Measurements from ENCODE around the gene APH1B.
"Not testable (repeated sequence)": the region's sequence is repeated elsewhere in the genome, so short reads cannot be mapped to it uniquely, and the experiment has no call there.

The APH1B gene

DNA sequence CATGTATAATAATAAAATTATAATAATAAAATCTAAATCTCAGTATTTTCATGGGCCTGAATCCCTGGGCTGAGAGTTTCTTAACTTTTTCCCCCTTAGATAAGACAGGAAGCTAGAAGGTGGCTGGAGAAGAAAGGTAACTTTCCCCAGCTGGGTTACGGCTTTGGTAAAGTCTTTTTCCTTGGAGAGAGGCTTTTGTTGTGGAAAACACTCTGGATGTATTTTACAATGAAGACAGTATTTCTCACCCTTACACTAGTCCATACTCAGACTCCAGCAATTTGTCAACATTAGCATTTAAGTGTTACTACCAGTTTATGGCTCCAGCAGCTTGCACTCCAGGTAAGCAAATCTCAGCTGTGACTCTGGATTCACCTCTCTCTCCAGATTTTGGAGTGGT lies 34.9 kb downstream of the APH1B start:
- Histone ChIP-seq H2BK5ac (ENCODE audit: low read length) (no peak overlapping the region), H2BK15ac (replicated peaks; ENCODE audit: low read depth) (no peak overlapping the region), H3K27me3 (ENCODE audit: insufficient read depth, low read length, poor library complexity) (no peaks in the 10 kb centered on the region), H3K23ac (ENCODE audit: low read length) (no peak overlapping the region), H4K8ac (ENCODE audit: low read depth, low read length) (no peak overlapping the region), H3K79me1 (ENCODE audit: low read length) (no peaks in the 10 kb centered on the region), H3K4me3 (ENCODE audit: low read length) (no peak overlapping the region), H3K36me3 (ENCODE audit: control insufficient read depth, insufficient read depth, low read length) (no peaks in the 10 kb centered on the region), H3K4ac (ENCODE audit: low read depth, low read length) (no peak overlapping the region), H3K4me1 (ENCODE audit: control insufficient read depth, low read depth, low read length) (peaks cover 9% of the 10 kb centered on the region), H4K5ac (ENCODE audit: low read length) (no peak overlapping the region), H3K56ac (ENCODE audit: low read length) (no peak overlapping the region), H3K27ac (ENCODE audit: low read depth, low read length) (peak overlapping the region; percentile 81), H3K9ac (ENCODE audit: low read length) (no peak overlapping the region), H3K18ac (ENCODE audit: low read length) (no peak overlapping the region), H2AK5ac (ENCODE audit: low read length) (no peak overlapping the region), H3K79me2 (ENCODE audit: control insufficient read depth, insufficient read depth, low read length) (no peaks in the 10 kb centered on the region), H2BK120ac (ENCODE audit: low read depth, low read length) (no peak overlapping the region), H3K4me2 (ENCODE audit: low read length) (no peak overlapping the region)
- peak; percentile 42 for DNase-seq
- WGBS (ENCODE audit: extremely low coverage, insufficient coverage, low lambda C conversion rate), result no CpG with 5 or more reads among the region's 1 CpG

DNA sequence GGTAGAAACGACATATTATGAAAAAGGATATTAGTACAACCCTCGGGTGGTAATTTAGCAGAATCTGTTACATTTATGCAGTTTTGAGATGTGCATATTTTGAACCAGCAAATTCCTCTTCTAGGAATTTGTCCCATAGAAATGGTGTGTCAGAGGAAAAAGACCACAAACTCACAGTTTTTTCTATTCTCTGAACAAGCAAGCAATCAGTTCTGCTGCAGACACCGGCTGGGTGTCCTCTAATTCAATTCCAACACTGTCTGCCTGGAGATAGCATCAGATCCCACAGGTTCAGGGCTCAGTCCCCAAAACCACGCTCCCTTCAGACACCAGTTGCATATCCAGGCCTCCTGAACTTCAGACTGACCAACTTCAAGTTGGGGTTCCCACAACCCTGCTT lies 36.4 kb downstream of the APH1B start:
- Histone ChIP-seq H2BK15ac (replicated peaks; ENCODE audit: low read depth) (no peak overlapping the region), H3K4ac (ENCODE audit: low read depth, low read length) (no peak overlapping the region), H4K5ac (ENCODE audit: low read length) (no peak overlapping the region), H3K56ac (ENCODE audit: low read length) (no peak overlapping the region), H3K18ac (ENCODE audit: low read length) (no peak overlapping the region), H3K79me1 (ENCODE audit: low read length) (no peaks in the 10 kb centered on the region), H3K23ac (ENCODE audit: low read length) (no peak overlapping the region), H3K4me3 (ENCODE audit: low read length) (no peak overlapping the region), H3K4me2 (ENCODE audit: low read length) (no peak overlapping the region), H2BK5ac (ENCODE audit: low read length) (no peak overlapping the region), H3K4me1 (ENCODE audit: control insufficient read depth, low read depth, low read length) (peaks cover 9% of the 10 kb centered on the region), H3K27ac (ENCODE audit: low read depth, low read length) (no peak overlapping the region), H3K79me2 (ENCODE audit: control insufficient read depth, insufficient read depth, low read length) (no peaks in the 10 kb centered on the region), H3K9ac (ENCODE audit: low read length) (no peak overlapping the region), H2BK120ac (ENCODE audit: low read depth, low read length) (peak overlapping the region; percentile 48), H2AK5ac (ENCODE audit: low read length) (no peak overlapping the region), H3K27me3 (ENCODE audit: insufficient read depth, low read length, poor library complexity) (no peaks in the 10 kb centered on the region), H4K8ac (ENCODE audit: low read depth, low read length) (no peak overlapping the region), H3K36me3 (ENCODE audit: control insufficient read depth, insufficient read depth, low read length) (no peaks in the 10 kb centered on the region)
- no CpG with 5 or more reads among the region's 4 CpGs for WGBS (ENCODE audit: extremely low coverage, insufficient coverage, low lambda C conversion rate)
- DNase-seq, result no peak

DNA sequence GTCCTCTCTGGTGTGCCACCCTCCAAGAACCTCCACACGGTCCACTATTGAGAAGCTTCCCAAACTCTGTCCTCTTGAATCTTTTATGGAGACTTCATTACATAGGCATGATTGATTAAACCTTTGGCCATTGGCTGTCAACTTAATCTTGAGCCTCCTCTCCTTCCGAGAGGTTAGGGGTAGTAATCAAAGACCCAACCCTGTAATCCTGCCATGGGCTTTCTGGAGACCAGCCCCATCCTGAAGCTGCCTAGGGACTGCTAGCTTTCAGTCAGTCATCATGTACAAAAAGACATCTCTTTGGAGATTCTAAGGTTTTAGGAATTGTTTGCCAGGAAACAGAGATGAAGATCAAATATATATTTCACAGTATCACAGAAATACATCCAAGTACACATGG lies 37.0 kb downstream of the APH1B start:
- Histone ChIP-seq H3K18ac (ENCODE audit: low read length) (no peak overlapping the region), H4K8ac (ENCODE audit: low read depth, low read length) (no peak overlapping the region), H2BK120ac (ENCODE audit: low read depth, low read length) (peak overlapping the region; percentile 48), H3K23ac (ENCODE audit: low read length) (peak overlapping the region; percentile 15), H2BK15ac (replicated peaks; ENCODE audit: low read depth) (no peak overlapping the region), H3K4me1 (ENCODE audit: control insufficient read depth, low read depth, low read length) (peaks cover 9% of the 10 kb centered on the region), H3K79me1 (ENCODE audit: low read length) (no peaks in the 10 kb centered on the region), H3K36me3 (ENCODE audit: control insufficient read depth, insufficient read depth, low read length) (no peaks in the 10 kb centered on the region), H3K4ac (ENCODE audit: low read depth, low read length) (no peak overlapping the region), H3K4me2 (ENCODE audit: low read length) (no peak overlapping the region), H2BK5ac (ENCODE audit: low read length) (no peak overlapping the region), H3K27me3 (ENCODE audit: insufficient read depth, low read length, poor library complexity) (no peaks in the 10 kb centered on the region), H2AK5ac (ENCODE audit: low read length) (no peak overlapping the region), H3K4me3 (ENCODE audit: low read length) (no peak overlapping the region), H3K56ac (ENCODE audit: low read length) (no peak overlapping the region), H3K9ac (ENCODE audit: low read length) (no peak overlapping the region), H3K27ac (ENCODE audit: low read depth, low read length) (no peak overlapping the region), H3K79me2 (ENCODE audit: control insufficient read depth, insufficient read depth, low read length) (no peaks in the 10 kb centered on the region), H4K5ac (ENCODE audit: low read length) (no peak overlapping the region)
- DNase-seq, result no peak
- whole genome bisulfite sequencing (ENCODE audit: extremely low coverage, insufficient coverage, low lambda C conversion rate), result no CpG with 5 or more reads among the region's 2 CpGs

DNA sequence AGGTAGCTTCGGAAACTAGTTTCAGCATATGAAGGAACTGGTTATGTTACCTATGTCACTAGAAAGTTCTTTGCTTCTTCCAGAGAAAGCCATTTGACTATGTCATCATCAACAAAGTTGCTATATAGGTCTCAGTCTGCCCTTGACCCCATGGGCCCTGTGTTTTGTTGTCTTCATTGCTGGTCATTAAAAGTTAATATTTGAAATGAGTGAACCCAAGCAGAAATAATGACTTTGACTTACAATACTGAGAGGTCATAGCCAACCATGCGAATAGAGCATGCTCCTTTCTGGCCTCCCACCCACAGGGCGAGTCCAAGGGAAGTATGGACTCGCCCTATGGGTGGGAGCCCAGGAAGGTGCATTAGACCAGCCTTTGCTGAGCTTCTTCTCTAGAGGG lies 40.9 kb downstream of the APH1B start:
- Histone ChIP-seq H3K23ac (ENCODE audit: low read length) (no peak overlapping the region), H3K27ac (ENCODE audit: low read depth, low read length) (no peak overlapping the region), H3K4ac (ENCODE audit: low read depth, low read length) (no peak overlapping the region), H2AK5ac (ENCODE audit: low read length) (no peak overlapping the region), H2BK120ac (ENCODE audit: low read depth, low read length) (no peak overlapping the region), H3K79me2 (ENCODE audit: control insufficient read depth, insufficient read depth, low read length) (no peaks in the 10 kb centered on the region), H3K27me3 (ENCODE audit: insufficient read depth, low read length, poor library complexity) (no peaks in the 10 kb centered on the region), H3K36me3 (ENCODE audit: control insufficient read depth, insufficient read depth, low read length) (no peaks in the 10 kb centered on the region), H3K4me3 (ENCODE audit: low read length) (no peak overlapping the region), H3K9ac (ENCODE audit: low read length) (no peak overlapping the region), H2BK5ac (ENCODE audit: low read length) (no peak overlapping the region), H3K56ac (ENCODE audit: low read length) (no peak overlapping the region), H3K4me1 (ENCODE audit: control insufficient read depth, low read depth, low read length) (peaks cover 9% of the 10 kb centered on the region), H3K79me1 (ENCODE audit: low read length) (no peaks in the 10 kb centered on the region), H4K5ac (ENCODE audit: low read length) (no peak overlapping the region), H2BK15ac (replicated peaks; ENCODE audit: low read depth) (no peak overlapping the region), H3K4me2 (ENCODE audit: low read length) (no peak overlapping the region), H4K8ac (ENCODE audit: low read depth, low read length) (no peak overlapping the region), H3K18ac (ENCODE audit: low read length) (no peak overlapping the region)
- no CpG with 5 or more reads among the region's 4 CpGs for WGBS (ENCODE audit: extremely low coverage, insufficient coverage, low lambda C conversion rate)
- DNase-seq, result no peak

DNA sequence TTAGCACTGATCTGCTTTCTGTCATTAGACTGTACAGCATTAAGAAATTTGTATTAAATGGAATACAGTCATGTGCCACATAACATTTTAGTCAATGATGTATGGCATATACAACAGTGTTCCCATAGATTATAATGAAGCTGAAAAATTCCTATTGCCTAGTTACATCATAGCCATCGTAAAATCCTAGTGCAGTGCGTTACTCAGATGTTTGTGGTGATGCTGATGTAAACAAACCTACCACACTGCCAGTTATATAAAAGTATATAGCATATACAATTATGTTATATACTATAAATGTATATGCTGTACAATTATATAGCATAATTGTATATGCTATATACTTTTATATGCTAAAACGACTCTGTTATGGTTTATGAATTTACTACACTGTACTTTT lies 41.7 kb downstream of the APH1B start:
- H3K4me2 ChIP-seq (ENCODE audit: low read length), result no peak overlapping the region
- H3K9ac ChIP-seq (ENCODE audit: low read length), result no peak overlapping the region
- H3K27ac ChIP-seq (ENCODE audit: low read depth, low read length), result no peak overlapping the region
- H2BK5ac ChIP-seq (ENCODE audit: low read length), result no peak overlapping the region
- no peaks in the 10 kb centered on the region for H3K79me1 ChIP-seq (ENCODE audit: low read length)
- no peak overlapping the region for H2BK15ac ChIP-seq (replicated peaks; ENCODE audit: low read depth)
- no CpG with 5 or more reads among the region's 3 CpGs for WGBS (ENCODE audit: extremely low coverage, insufficient coverage, low lambda C conversion rate)
- no peak overlapping the region for H2AK5ac ChIP-seq (ENCODE audit: low read length)
- no peak overlapping the region for H3K23ac ChIP-seq (ENCODE audit: low read length)
- H4K5ac ChIP-seq (ENCODE audit: low read length), result no peak overlapping the region
- H3K56ac ChIP-seq (ENCODE audit: low read length), result no peak overlapping the region
- no peaks in the 10 kb centered on the region for H3K79me2 ChIP-seq (ENCODE audit: control insufficient read depth, insufficient read depth, low read length)
- H3K27me3 ChIP-seq (ENCODE audit: insufficient read depth, low read length, poor library complexity), result no peaks in the 10 kb centered on the region
- no peak overlapping the region for H2BK120ac ChIP-seq (ENCODE audit: low read depth, low read length)
- no peak overlapping the region for H3K4me3 ChIP-seq (ENCODE audit: low read length)
- no peak overlapping the region for H3K18ac ChIP-seq (ENCODE audit: low read length)
- no peak overlapping the region for H3K4ac ChIP-seq (ENCODE audit: low read depth, low read length)
- no peaks in the 10 kb centered on the region for H3K36me3 ChIP-seq (ENCODE audit: control insufficient read depth, insufficient read depth, low read length)
- H4K8ac ChIP-seq (ENCODE audit: low read depth, low read length), result no peak overlapping the region
- DNase-seq, result no peak
- peaks cover 7% of the 10 kb centered on the region for H3K4me1 ChIP-seq (ENCODE audit: control insufficient read depth, low read depth, low read length)

DNA sequence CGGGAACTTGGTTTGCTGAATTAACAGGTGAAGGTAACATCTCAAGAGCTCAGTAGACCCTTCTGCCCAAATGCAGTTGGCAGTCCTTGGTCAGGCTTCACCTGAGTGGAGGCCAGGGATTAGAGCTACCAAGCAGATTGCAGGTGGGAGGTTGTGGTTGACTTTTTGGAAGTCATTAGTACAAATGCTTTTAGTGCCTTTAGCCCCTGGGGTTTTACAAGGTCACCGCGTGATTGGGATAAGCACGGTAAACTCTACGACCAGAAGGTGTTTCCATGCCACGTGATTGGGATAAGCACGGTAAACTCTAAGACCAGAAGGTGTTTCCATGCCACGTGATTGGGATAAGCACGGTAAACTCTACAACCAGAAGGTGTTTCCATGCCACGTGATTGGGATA lies 43.0 kb downstream of the APH1B start:
- not testable (repeated sequence) for H3K27ac ChIP-seq (ENCODE audit: low read depth, low read length); H2AK5ac ChIP-seq (ENCODE audit: low read length); H3K18ac ChIP-seq (ENCODE audit: low read length); H3K27me3 ChIP-seq (ENCODE audit: insufficient read depth, low read length, poor library complexity); H2BK120ac ChIP-seq (ENCODE audit: low read depth, low read length); H4K5ac ChIP-seq (ENCODE audit: low read length); H3K56ac ChIP-seq (ENCODE audit: low read length); H3K23ac ChIP-seq (ENCODE audit: low read length); H3K36me3 ChIP-seq (ENCODE audit: control insufficient read depth, insufficient read depth, low read length); H3K4ac ChIP-seq (ENCODE audit: low read depth, low read length); H3K4me2 ChIP-seq (ENCODE audit: low read length); H3K79me2 ChIP-seq (ENCODE audit: control insufficient read depth, insufficient read depth, low read length); H2BK5ac ChIP-seq (ENCODE audit: low read length); H4K8ac ChIP-seq (ENCODE audit: low read depth, low read length); H3K79me1 ChIP-seq (ENCODE audit: low read length); H2BK15ac ChIP-seq (replicated peaks; ENCODE audit: low read depth); H3K9ac ChIP-seq (ENCODE audit: low read length); DNase-seq; H3K4me3 ChIP-seq (ENCODE audit: low read length); H3K4me1 ChIP-seq (ENCODE audit: control insufficient read depth, low read depth, low read length)
- WGBS (ENCODE audit: extremely low coverage, insufficient coverage, low lambda C conversion rate), result no CpG with 5 or more reads among the region's 10 CpGs

Data from mesendoderm (in vitro differentiated cells).